ENCODE measurements around the gene AUTS2.

AUTS2 gene

GRCh38 chr7:69836702-69837101 lies 238.4 kb downstream of the AUTS2 start:
- H3K27ac ChIP-seq, result no peak overlapping the region
- no peaks in the 10 kb centered on the region for H3K27me3 ChIP-seq (ENCODE audit: insufficient read depth, low read depth, severe bottlenecking)
- no peak for TF ChIP-seq CTCF (IDR thresholded peaks at IDR 0.05; ENCODE audit: low read depth, low read length)
- no peaks in the 10 kb centered on the region for H3K36me3 ChIP-seq
- no peak for DNase-seq
- no peaks in the 10 kb centered on the region for H3K9me3 ChIP-seq (ENCODE audit: severe bottlenecking)
- H3K4me3 ChIP-seq (ENCODE audit: low read depth, low read length), result no peak overlapping the region

- Histone ChIP-seq H3K9me3 (ENCODE audit: severe bottlenecking) (no peaks in the 10 kb centered on the region), H3K27ac (no peak overlapping the region)
Observed at GRCh38 chr7:69837387-69838068, 239.3 kb downstream of the AUTS2 start.

GRCh38 chr7:69839782-69840181 lies 241.5 kb downstream of the AUTS2 start:
- no peak for DNase-seq
- H3K9me3 ChIP-seq (ENCODE audit: severe bottlenecking), result no peaks in the 10 kb centered on the region
- H3K4me3 ChIP-seq (ENCODE audit: low read depth, low read length), result no peak overlapping the region
- no peak for TF ChIP-seq CTCF (IDR thresholded peaks at IDR 0.05; ENCODE audit: low read depth, low read length)
- no peak overlapping the region for H3K27ac ChIP-seq
- no peaks in the 10 kb centered on the region for H3K27me3 ChIP-seq (ENCODE audit: insufficient read depth, low read depth, severe bottlenecking)
- H3K36me3 ChIP-seq, result no peaks in the 10 kb centered on the region

More at GRCh38 chr7:69837387-69838068, 239.3 kb downstream of the AUTS2 start:
- no peak for DNase-seq
- Histone ChIP-seq H3K36me3 (no peaks in the 10 kb centered on the region), H3K27me3 (ENCODE audit: insufficient read depth, low read depth, severe bottlenecking) (no peaks in the 10 kb centered on the region), H3K4me3 (ENCODE audit: low read depth, low read length) (no peak overlapping the region)
- no peak for TF ChIP-seq CTCF (IDR thresholded peaks at IDR 0.05; ENCODE audit: low read depth, low read length)

- no peak overlapping the region for H3K27ac ChIP-seq
- no peaks in the 10 kb centered on the region for H3K27me3 ChIP-seq (ENCODE audit: insufficient read depth, low read depth, severe bottlenecking)
- no peak for TF ChIP-seq CTCF (IDR thresholded peaks at IDR 0.05; ENCODE audit: low read depth, low read length)
- no peaks in the 10 kb centered on the region for H3K9me3 ChIP-seq (ENCODE audit: severe bottlenecking)
- no peaks in the 10 kb centered on the region for H3K36me3 ChIP-seq
- DNase-seq, result no peak
- H3K4me3 ChIP-seq (ENCODE audit: low read depth, low read length), result no peak overlapping the region
Observed at GRCh38 chr7:69840248-69840647, 242.0 kb downstream of the AUTS2 start.

GRCh38 chr7:69843653-69844052 lies 245.4 kb downstream of the AUTS2 start:
- Histone ChIP-seq H3K27me3 (ENCODE audit: insufficient read depth, low read depth, severe bottlenecking) (no peaks in the 10 kb centered on the region), H3K27ac (no peak overlapping the region), H3K9me3 (ENCODE audit: severe bottlenecking) (no peaks in the 10 kb centered on the region), H3K4me3 (ENCODE audit: low read depth, low read length) (no peak overlapping the region), H3K36me3 (no peaks in the 10 kb centered on the region)
- no peak for TF ChIP-seq CTCF (IDR thresholded peaks at IDR 0.05; ENCODE audit: low read depth, low read length)
- DNase-seq, result no peak
